Karpas-422 (cell line): ENCODE data around the gene CBARP. TPM values are rescaled to one million over a fixed set of nuclear protein-coding genes. Genes with fewer than 3 reads are reported as not detected.

Experiments used
- DNase-seq: peaks from one replicate; pipeline ENCODE4 v3.0.0-alpha.2; 2015
- H2AFZ ChIP-seq: fragments of 200-600 bp; sonication (generic); 2 replicates; pipeline ENCODE4 v1.6.1; 2014; ENCODE audit warnings: antibody characterized with exemption, low read length, mixed read lengths
- H3K27ac ChIP-seq: fragments of 200-600 bp; sonication (generic); 2 replicates; pipeline ENCODE4 v1.5.1; 2014; ENCODE audit warnings: mild to moderate bottlenecking, low read length, moderate library complexity
- H3K27me3 ChIP-seq: fragments of 200-600 bp; sonication (generic); 2 replicates; pipeline ENCODE4 v1.6.1; 2014; ENCODE audit warnings: low read length, mixed read lengths
- H3K36me3 ChIP-seq: fragments of 200-600 bp; sonication (generic); 2 replicates; pipeline ENCODE4 v1.6.1; 2014; ENCODE audit warnings: low read length, mixed read lengths; ENCODE audit not compliant: insufficient read depth
- H3K4me1 ChIP-seq: fragments of 200-600 bp; sonication (generic); 2 replicates; pipeline ENCODE4 v1.6.1; 2014; ENCODE audit warnings: mild to moderate bottlenecking, low read length, mixed read lengths
- H3K4me2 ChIP-seq: fragments of 200-600 bp; sonication (generic); 2 replicates; pipeline ENCODE4 v1.6.1; 2014; ENCODE audit warnings: low read length, low read depth, mild to moderate bottlenecking; ENCODE audit not compliant: poor library complexity, severe bottlenecking
- H3K4me3 ChIP-seq: fragments of 200-600 bp; sonication (generic); 2 replicates; pipeline ENCODE4 v1.5.1; 2014; ENCODE audit warnings: mild to moderate bottlenecking, antibody characterized with exemption, low read length, mixed read lengths
- H3K79me2 ChIP-seq: fragments of 200-600 bp; sonication (generic); 2 replicates; pipeline ENCODE4 v1.6.1; 2014; ENCODE audit warnings: mild to moderate bottlenecking, low read length, mixed read lengths
- H3K9ac ChIP-seq: fragments of 200-600 bp; sonication (generic); 2 replicates; pipeline ENCODE4 v1.6.0; 2014; ENCODE audit warnings: low read length
- H3K9me2 ChIP-seq: fragments of 200-600 bp; sonication (generic), shearing (Covaris generic); replicated peaks from 2 replicates; pipeline ENCODE4 v1.6.0; 2014; ENCODE audit warnings: mild to moderate bottlenecking, low read length, moderate library complexity; ENCODE audit not compliant: insufficient read depth
- H3K9me3 ChIP-seq: fragments of 300-700, 200-600 bp; sonication (generic); 2 replicates; pipeline ENCODE4 v1.6.1; 2014; ENCODE audit warnings: low read length, mixed read lengths
- H4K20me1 ChIP-seq: fragments of 200-600 bp; sonication (generic); 2 replicates; pipeline ENCODE4 v1.6.1; 2014; ENCODE audit warnings: mild to moderate bottlenecking, antibody characterized with exemption, low read length, low read depth; ENCODE audit not compliant: insufficient read depth
- total RNA-seq: library from RNA; depleted of rRNA; stranded (reverse); fragments of >200 nt; shearing (Covaris generic); gene quantifications from 2 replicates; pipeline ENCODE4 v1.2.3, GENCODE V29; 2014; ENCODE audit warnings: low replicate concordance

The CBARP gene
- total RNA-seq, 1 experiment from 2014 or later: 1.6 TPM

- Histone ChIP-seq H3K79me2 (peaks cover 25% of the 10 kb centered on the region), H3K27me3 (no peaks in the 10 kb centered on the region), H4K20me1 (peaks cover 9% of the 10 kb centered on the region), H2AFZ (no peak overlapping the region), H3K9me2 (no peaks in the 10 kb centered on the region), H3K27ac (no peak overlapping the region), H3K9me3 (no peaks in the 10 kb centered on the region), H3K4me3 (no peak overlapping the region), H3K9ac (no peak overlapping the region), H3K4me1 (peaks cover 15% of the 10 kb centered on the region), H3K36me3 (no peaks in the 10 kb centered on the region), H3K4me2 (no peak overlapping the region)
- DNase-seq: peak; percentile 89
These were observed 17.3 kb downstream of the CBARP start for GRCh38 chr19:1220477-1220930.

GRCh38 chr19:1219786-1220476, 17.9 kb downstream of the CBARP start:
- Histone ChIP-seq H4K20me1 (peaks cover 11% of the 10 kb centered on the region), H2AFZ (no peak overlapping the region), H3K27me3 (no peaks in the 10 kb centered on the region), H3K9me2 (no peaks in the 10 kb centered on the region), H3K79me2 (peaks cover 29% of the 10 kb centered on the region), H3K9me3 (no peaks in the 10 kb centered on the region), H3K4me1 (peaks cover 15% of the 10 kb centered on the region), H3K4me2 (no peak overlapping the region), H3K27ac (no peak overlapping the region), H3K36me3 (no peaks in the 10 kb centered on the region), H3K4me3 (no peak overlapping the region), H3K9ac (peak overlapping the region; percentile 11; the same call in 1 of the 2 replicates)
- no peak for DNase-seq

- Histone ChIP-seq H3K4me3 (no peak overlapping the region), H3K27ac (no peak overlapping the region), H3K27me3 (no peaks in the 10 kb centered on the region), H3K9me3 (no peaks in the 10 kb centered on the region), H3K36me3 (no peaks in the 10 kb centered on the region), H3K9me2 (no peaks in the 10 kb centered on the region), H2AFZ (no peak overlapping the region), H3K9ac (no peak overlapping the region), H3K79me2 (peaks cover 39% of the 10 kb centered on the region), H3K4me2 (no peak overlapping the region), H4K20me1 (peaks cover 16% of the 10 kb centered on the region), H3K4me1 (peaks cover 15% of the 10 kb centered on the region)
- no peak for DNase-seq
These were observed 18.8 kb downstream of the CBARP start for GRCh38 chr19:1218751-1219567.

- DNase-seq: no peak
- H3K27me3 ChIP-seq: no peaks in the 10 kb centered on the region
- H3K9me3 ChIP-seq: no peaks in the 10 kb centered on the region
- peaks cover 15% of the 10 kb centered on the region for H3K4me1 ChIP-seq
- no peak overlapping the region for H3K9ac ChIP-seq
- peaks cover 52% of the 10 kb centered on the region for H3K79me2 ChIP-seq
- H2AFZ ChIP-seq: no peak overlapping the region
- H3K27ac ChIP-seq: no peak overlapping the region
- H3K9me2 ChIP-seq: no peaks in the 10 kb centered on the region
- H3K4me2 ChIP-seq: no peak overlapping the region
- H3K36me3 ChIP-seq: no peaks in the 10 kb centered on the region
- peaks cover 14% of the 10 kb centered on the region for H4K20me1 ChIP-seq
- no peak overlapping the region for H3K4me3 ChIP-seq
These were observed 20.4 kb downstream of the CBARP start for GRCh38 chr19:1217366-1217765.

- Histone ChIP-seq H3K4me3 (no peak overlapping the region), H3K4me1 (peaks cover 15% of the 10 kb centered on the region), H3K4me2 (no peak overlapping the region), H3K36me3 (no peaks in the 10 kb centered on the region), H3K27me3 (no peaks in the 10 kb centered on the region), H2AFZ (no peak overlapping the region), H3K79me2 (peaks cover 58% of the 10 kb centered on the region), H3K9me3 (no peaks in the 10 kb centered on the region), H3K9ac (no peak overlapping the region), H3K27ac (no peak overlapping the region), H3K9me2 (no peaks in the 10 kb centered on the region), H4K20me1 (peaks cover 14% of the 10 kb centered on the region)
- DNase-seq: no peak
These were observed 21.0 kb downstream of the CBARP start for GRCh38 chr19:1216756-1217155.

- H3K4me2 ChIP-seq: no peak overlapping the region
- H3K9me2 ChIP-seq: no peaks in the 10 kb centered on the region
- H3K27me3 ChIP-seq: no peaks in the 10 kb centered on the region
- peaks cover 9% of the 10 kb centered on the region for H3K4me1 ChIP-seq
- DNase-seq: no peak
- no peaks in the 10 kb centered on the region for H3K9me3 ChIP-seq
- no peak overlapping the region for H3K9ac ChIP-seq
- peaks cover 3% of the 10 kb centered on the region; the same call in 1 of the 2 replicates for H3K36me3 ChIP-seq
- no peak overlapping the region for H2AFZ ChIP-seq
- peaks cover 70% of the 10 kb centered on the region for H3K79me2 ChIP-seq
- H3K4me3 ChIP-seq: no peak overlapping the region
- H4K20me1 ChIP-seq: peaks cover 17% of the 10 kb centered on the region
- no peak overlapping the region for H3K27ac ChIP-seq
These were observed 22.7 kb downstream of the CBARP start for GRCh38 chr19:1214862-1215731.

GRCh38 chr19:1214299-1214861, 23.4 kb downstream of the CBARP start:
- Histone ChIP-seq H2AFZ (no peak overlapping the region), H3K27ac (no peak overlapping the region), H3K9me3 (no peaks in the 10 kb centered on the region), H3K4me2 (no peak overlapping the region), H4K20me1 (peaks cover 23% of the 10 kb centered on the region), H3K79me2 (peaks cover 76% of the 10 kb centered on the region), H3K4me3 (no peak overlapping the region), H3K4me1 (peaks cover 5% of the 10 kb centered on the region; the same call in 1 of the 2 replicates), H3K36me3 (peaks cover 4% of the 10 kb centered on the region; the same call in 1 of the 2 replicates), H3K9ac (no peak overlapping the region), H3K9me2 (no peaks in the 10 kb centered on the region), H3K27me3 (no peaks in the 10 kb centered on the region)
- no peak for DNase-seq
